Ishikawa (cell line): ENCODE measurements around the gene CHRD.

ENCODE experiments used
- CREB1 ChIP-seq: IDR thresholded peaks from 2 replicates; pipeline ENCODE4 v1.6.1; 2012; ENCODE audit warnings: low read depth
- NFIC ChIP-seq: IDR thresholded peaks from 2 replicates; pipeline ENCODE4 v1.6.1; 2012
- RAD21 ChIP-seq: IDR thresholded peaks from 2 replicates; pipeline ENCODE4 v1.6.1; 2012; ENCODE audit warnings: low read depth
- TF ChIP-seq, protein P1 (sequence below): IDR thresholded peaks from 2 replicates; pipeline ENCODE4 v1.6.1; 2012

The CHRD gene

DNA sequence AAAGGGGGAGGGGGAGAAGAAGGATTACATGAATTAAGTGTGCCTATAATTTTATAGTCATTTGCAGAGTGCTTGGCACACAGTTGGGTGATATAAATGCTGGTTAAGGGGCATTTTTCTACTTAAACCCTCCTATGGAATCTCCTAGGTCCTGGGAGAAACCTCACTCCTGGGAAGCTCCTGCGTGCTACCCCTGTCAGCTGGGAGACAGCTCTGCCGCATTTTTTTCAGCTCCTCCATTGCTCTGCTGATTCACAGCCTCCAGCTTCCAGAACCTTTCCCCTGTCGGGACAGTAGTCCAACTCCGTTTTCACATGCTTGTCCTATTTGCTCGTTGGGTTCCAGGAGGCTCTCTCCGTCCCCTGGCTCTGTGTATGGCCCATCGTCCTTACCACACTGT lies 59.2 kb downstream of the CHRD start:
- TF ChIP-seq, protein P1, sequence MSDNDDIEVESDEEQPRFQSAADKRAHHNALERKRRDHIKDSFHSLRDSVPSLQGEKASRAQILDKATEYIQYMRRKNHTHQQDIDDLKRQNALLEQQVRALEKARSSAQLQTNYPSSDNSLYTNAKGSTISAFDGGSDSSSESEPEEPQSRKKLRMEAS, result no peak
- no peak for TF ChIP-seq NFIC
- no peak for TF ChIP-seq RAD21
- TF ChIP-seq CREB1, result no peak
